Measurements from ENCODE around the gene WDR26.

The WDR26 gene

DNA sequence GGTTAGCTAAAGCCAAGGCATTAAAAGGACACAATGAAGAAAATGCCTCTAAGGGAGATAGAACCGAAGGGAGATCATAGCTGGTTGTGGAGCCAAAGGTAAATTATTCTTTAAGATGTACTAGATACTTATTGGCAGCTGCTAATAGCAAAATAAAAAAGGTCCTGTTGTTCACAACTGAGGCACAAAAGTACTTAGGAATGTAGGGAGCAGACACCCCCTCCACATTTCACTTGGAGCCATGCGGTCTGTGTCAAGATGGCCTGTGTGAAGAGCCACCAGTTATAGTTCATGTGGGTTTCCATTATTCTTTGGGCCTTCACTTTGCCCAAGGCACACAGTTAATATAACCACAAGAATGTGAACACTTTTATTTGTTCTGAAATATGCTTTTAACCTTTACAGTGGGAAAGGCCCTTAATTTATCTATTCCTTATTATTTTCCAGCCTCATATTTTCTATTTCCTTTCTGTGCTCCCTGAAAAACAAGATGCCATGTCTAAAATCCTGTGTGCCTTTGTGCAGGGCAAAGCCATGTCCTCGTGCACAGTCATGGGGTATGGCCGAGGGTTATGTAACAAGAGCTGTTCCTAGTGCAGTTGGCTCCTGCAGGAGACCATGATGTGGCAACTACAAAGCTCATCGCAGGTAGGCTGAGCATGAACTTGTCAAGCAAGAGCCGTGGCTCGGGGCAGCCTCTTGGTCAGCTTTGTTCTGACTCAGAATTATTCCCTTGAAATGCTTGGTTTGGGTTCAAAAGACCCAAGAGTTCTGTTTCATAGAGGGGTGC is 16.2 kb upstream of the WDR26 start:
- no peak overlapping the region for H3K4me3 ChIP-seq (ENCODE audit: low read depth, low read length)
- TF ChIP-seq, protein P1, sequence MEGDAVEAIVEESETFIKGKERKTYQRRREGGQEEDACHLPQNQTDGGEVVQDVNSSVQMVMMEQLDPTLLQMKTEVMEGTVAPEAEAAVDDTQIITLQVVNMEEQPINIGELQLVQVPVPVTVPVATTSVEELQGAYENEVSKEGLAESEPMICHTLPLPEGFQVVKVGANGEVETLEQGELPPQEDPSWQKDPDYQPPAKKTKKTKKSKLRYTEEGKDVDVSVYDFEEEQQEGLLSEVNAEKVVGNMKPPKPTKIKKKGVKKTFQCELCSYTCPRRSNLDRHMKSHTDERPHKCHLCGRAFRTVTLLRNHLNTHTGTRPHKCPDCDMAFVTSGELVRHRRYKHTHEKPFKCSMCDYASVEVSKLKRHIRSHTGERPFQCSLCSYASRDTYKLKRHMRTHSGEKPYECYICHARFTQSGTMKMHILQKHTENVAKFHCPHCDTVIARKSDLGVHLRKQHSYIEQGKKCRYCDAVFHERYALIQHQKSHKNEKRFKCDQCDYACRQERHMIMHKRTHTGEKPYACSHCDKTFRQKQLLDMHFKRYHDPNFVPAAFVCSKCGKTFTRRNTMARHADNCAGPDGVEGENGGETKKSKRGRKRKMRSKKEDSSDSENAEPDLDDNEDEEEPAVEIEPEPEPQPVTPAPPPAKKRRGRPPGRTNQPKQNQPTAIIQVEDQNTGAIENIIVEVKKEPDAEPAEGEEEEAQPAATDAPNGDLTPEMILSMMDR (IDR thresholded peaks at IDR 0.05; ENCODE audit: low read depth, low read length, missing control alignments): no peak
- no peak for DNase-seq (ENCODE audit: low read depth)

DNA sequence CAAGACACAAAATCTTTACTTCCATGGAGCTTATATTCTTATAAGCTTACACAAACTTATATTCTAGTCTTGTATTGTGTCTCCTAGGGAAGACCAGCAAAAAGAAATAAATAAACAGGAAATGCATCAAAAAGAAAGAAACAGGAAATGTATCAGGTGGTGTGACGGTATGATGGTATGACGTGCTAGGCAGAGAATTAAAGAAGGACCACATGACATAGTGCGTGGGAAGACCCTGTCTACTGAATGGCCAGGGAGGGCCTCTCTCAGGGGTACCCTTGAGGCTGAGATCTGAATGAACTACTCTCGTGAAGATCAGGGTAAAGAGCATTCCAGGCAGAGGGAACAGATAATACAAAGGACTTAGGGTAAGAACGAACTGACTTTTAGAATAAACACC is 15.6 kb upstream of the WDR26 start:
- DNase-seq (ENCODE audit: low read depth): no peak
- TF ChIP-seq, protein P1 (IDR thresholded peaks at IDR 0.05; ENCODE audit: low read depth, low read length, missing control alignments): no peak
- H3K4me3 ChIP-seq (ENCODE audit: low read depth, low read length): no peak overlapping the region

DNA sequence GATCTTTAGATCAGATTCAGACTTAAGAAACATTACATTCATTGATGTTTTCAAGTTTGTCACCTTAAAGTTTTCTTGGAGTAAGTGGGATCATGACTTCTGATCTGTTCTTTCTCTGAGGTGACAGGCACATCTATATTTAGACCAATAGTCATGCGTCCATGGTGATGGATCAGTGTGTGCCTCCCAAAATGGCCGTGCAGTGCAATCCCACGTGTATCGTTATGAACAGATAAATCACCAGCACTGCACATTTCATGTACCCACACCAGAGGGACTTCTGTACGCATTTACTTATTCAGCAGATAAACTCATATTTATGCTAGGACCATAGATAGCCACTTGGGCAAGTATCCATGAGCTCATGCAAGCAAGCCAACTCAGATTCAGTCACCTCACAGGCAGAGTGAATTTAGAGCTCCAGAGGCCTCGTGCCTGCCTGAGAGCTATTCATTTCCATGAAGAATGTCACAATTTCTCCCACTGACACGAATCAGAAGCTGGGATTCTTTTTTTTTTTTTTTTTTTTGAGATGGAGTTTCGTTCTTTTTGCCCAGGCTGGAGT is 13.9 kb upstream of the WDR26 start:
- DNase-seq (ENCODE audit: low read depth): no peak
- TF ChIP-seq, protein P1 (IDR thresholded peaks at IDR 0.05; ENCODE audit: low read depth, low read length, missing control alignments): no peak
- H3K4me3 ChIP-seq (ENCODE audit: low read depth, low read length): no peak overlapping the region

DNA sequence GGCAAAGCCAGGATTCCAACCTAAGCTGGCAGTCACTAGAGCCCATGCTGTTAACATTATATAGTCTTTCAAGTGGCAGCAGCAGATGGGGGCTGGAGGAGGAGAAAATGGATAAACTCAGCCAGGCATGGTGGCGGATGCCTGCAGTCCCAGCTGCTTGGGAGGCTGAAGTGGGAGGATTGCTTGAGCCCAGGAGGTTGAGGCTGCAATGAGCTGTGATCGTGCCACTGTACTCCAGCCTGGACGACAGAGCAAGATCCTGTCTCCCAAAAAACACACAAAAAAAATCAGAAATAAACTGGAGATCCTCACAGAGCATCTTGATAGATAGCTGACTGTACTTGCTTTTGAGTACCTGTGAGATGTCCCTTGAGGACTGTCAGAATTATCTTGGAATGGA is 13.4 kb upstream of the WDR26 start:
- TF ChIP-seq, protein P1 (IDR thresholded peaks at IDR 0.05; ENCODE audit: low read depth, low read length, missing control alignments): no peak
- no peak for DNase-seq (ENCODE audit: low read depth)
- H3K4me3 ChIP-seq (ENCODE audit: low read depth, low read length): no peak overlapping the region

DNA sequence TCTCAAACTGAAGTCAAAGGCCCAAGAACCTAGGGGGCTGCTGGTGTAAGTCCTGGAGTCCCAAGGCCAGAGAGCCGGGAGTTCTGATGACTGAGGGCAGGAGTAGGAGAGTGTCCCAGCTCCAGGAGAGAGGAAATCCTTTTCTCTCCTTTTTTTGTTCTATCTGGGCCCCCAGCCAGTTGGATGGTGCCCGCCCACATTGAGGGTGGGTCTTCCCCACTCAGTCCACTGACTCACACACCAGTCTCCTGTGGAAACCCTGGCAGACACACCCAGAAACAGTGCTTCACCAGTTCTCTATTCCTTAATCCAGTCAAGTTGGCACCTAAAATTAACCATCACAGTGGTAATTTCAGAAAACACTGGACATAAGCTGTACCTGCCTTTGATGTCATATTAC is 12.7 kb upstream of the WDR26 start:
- TF ChIP-seq, protein P1 (IDR thresholded peaks at IDR 0.05; ENCODE audit: low read depth, low read length, missing control alignments): no peak
- no peak overlapping the region for H3K4me3 ChIP-seq (ENCODE audit: low read depth, low read length)
- no peak for DNase-seq (ENCODE audit: low read depth)

DNA sequence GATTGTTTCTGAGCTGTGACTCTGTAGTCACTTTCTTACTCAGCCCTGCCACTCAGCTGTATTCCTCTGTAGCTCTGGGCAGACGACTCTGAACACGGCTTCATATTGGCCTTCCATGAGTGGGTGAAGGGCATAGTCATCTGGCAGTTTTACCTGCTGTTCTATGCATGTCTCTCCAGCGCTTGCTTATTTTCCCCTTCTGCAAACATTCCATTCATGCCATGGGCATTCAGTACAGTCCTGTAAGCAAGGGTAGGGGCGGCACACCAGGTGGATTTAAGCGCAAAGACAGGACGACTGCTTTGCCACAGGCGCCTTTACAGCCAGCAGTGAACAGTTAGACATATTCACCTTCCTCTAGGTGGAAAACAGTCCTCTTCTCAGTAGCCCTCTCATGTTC is 4.4 kb upstream of the WDR26 start:
- TF ChIP-seq, protein P1 (IDR thresholded peaks at IDR 0.05; ENCODE audit: low read depth, low read length, missing control alignments): no peak
- H3K4me3 ChIP-seq (ENCODE audit: low read depth, low read length): no peak overlapping the region
- no peak for DNase-seq (ENCODE audit: low read depth)

DNA sequence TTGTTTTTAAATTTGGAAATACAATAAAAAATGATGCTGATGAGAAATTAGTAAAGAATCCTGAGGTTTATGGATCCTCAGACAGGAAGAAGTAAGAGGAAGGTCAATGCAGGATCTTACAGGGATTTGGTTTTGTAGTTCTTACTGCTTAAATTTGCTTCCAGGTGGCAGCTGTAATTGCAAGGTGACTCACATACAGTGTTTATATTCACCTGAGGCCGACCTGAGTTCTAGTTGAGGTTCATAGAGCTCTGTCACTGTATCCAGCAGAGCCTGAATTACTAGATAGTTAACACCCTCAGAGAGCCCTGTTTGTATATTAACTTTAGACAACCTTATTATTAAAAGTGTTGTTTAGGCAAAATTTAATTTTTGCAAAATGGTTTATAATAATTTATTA is 1.4 kb upstream of the WDR26 start:
- DNase-seq (ENCODE audit: low read depth): no peak
- TF ChIP-seq, protein P1 (IDR thresholded peaks at IDR 0.05; ENCODE audit: low read depth, low read length, missing control alignments): no peak
- H3K4me3 ChIP-seq (ENCODE audit: low read depth, low read length): peak overlapping the region; percentile 14; the same call in 1 of the 2 replicates
